HFF-Myc (cell line): ENCODE data around the gene NEDD4L.
"Not testable (repeated sequence)": the region's sequence is repeated elsewhere in the genome, so short reads cannot be mapped to it uniquely, and the experiment has no call there.

Experiments
- DNase-seq: peaks from one replicate; pipeline ENCODE4 v3.0.0-alpha.2; 2011; ENCODE audit warnings: low read depth; ENCODE audit errors: extremely low read depth
- H3K4me3 ChIP-seq: replicated peaks from 2 replicates; pipeline ENCODE4 v1.5.1; 2011; ENCODE audit warnings: low read depth, mild to moderate bottlenecking, control low read depth, low read length
- TF ChIP-seq, protein P1 (sequence below): IDR thresholded peaks from 2 replicates; pipeline ENCODE4 v1.5.1; 2012; ENCODE audit warnings: mild to moderate bottlenecking, low read depth, low read length, control low read depth; ENCODE audit errors: missing control alignments

Gene NEDD4L

DNA sequence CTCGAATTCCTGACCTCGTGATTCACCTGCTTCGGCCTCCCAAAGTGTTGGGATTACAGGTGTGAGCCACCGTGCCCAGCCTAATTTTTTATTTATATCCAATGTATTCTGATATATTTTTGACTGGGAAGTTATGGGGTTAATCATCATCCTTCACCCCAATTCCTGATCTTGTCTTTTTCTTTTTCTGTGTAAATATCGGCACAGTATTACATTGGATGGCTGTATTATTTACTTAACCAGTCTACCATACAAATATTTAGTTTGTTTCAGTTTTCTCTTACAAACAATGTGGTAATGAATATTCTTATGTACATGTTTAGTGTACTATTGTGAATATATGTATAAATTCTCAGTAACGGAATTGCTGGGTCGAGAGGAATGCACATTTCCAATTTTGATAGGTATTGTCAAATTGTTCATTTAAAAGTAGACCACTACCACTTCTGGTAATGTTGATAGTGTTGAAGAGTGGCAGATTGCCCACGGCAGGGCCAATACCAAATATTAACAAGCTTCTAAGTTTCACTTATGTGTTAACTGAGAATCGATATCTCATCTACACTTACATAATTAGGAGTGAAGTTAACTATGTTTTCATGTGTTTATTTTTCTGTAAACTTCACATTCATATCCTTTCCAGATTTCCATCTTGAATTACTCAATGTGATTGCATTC, 388.2 kb downstream of the NEDD4L start:
- no peak for DNase-seq
- no peak overlapping the region for H3K4me3 ChIP-seq
- TF ChIP-seq, protein P1, sequence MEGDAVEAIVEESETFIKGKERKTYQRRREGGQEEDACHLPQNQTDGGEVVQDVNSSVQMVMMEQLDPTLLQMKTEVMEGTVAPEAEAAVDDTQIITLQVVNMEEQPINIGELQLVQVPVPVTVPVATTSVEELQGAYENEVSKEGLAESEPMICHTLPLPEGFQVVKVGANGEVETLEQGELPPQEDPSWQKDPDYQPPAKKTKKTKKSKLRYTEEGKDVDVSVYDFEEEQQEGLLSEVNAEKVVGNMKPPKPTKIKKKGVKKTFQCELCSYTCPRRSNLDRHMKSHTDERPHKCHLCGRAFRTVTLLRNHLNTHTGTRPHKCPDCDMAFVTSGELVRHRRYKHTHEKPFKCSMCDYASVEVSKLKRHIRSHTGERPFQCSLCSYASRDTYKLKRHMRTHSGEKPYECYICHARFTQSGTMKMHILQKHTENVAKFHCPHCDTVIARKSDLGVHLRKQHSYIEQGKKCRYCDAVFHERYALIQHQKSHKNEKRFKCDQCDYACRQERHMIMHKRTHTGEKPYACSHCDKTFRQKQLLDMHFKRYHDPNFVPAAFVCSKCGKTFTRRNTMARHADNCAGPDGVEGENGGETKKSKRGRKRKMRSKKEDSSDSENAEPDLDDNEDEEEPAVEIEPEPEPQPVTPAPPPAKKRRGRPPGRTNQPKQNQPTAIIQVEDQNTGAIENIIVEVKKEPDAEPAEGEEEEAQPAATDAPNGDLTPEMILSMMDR: no peak

DNA sequence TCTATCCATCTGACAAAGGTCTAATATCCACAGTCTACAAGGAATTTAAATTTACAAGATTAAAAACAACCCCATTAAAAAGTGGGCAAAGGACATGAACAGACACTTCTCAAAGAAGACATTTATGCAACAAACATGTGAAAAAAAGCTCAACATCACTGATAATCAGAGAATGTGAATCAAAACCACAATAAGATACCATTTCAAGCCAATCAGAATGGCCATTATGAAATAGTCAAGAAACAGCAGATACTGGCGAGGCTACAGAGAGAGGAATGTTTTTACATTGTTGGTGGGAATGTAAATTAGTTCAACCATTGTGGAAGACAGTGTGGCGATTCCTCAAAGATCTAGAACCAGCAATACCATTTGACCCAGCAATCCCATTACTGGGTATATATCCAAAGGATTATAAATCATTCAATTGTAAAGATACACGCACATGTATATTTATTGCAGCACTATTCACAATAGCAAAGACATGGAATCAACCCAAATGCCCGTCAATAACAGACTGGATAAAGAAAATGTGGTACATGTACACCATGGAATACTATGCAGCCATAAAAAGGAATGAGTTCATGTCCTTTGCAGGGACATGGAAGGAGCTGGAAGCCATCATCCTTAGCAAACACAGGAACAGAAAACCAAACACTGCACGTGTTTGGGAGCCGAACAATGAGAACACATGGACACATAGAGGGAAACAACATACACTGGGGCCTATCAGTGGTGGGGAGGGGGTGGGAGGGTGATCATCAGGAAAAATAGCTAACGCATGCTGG, 391.4 kb downstream of the NEDD4L start:
- DNase-seq, H3K4me3 ChIP-seq: not testable (repeated sequence)

DNA sequence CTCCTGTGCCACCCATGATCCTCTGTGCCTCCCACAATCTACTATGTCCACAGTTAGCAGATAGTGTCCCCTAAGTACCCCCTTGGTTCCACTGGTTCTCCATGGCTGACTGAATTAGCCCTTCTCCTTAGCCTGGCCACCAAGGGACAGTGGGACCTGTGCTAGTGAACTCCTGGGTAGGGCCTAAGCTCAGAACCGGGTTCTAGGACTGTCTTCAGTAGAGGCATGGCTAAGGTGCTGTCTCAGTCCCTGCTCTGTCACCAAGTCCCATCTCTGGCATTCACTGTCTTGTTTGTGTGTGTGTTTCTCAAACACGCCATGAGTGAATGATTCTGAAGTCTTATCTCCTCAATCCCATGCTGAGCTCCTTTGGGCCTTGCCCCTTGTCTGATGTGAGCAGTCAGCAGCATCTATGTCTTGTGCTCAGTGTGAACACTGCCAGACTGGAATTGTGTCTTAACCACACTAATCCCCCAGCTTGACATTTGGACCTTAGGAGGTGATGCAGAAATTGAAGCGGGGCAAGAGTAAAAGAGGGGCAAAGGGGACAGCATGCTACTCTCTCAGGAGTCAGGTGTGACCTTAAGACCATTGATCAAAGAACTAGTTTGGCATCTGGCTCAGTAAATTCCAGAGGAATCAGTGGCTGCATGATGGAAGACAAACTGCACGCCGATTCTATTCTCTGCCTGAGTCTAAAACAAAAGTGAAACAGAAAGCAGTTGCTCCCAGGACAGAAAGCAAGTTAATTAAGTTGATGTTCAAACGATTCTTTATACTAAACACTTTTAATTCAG, 394.3 kb downstream of the NEDD4L start:
- no peak overlapping the region for H3K4me3 ChIP-seq
- no peak for DNase-seq
- TF ChIP-seq, protein P1: no peak

DNA sequence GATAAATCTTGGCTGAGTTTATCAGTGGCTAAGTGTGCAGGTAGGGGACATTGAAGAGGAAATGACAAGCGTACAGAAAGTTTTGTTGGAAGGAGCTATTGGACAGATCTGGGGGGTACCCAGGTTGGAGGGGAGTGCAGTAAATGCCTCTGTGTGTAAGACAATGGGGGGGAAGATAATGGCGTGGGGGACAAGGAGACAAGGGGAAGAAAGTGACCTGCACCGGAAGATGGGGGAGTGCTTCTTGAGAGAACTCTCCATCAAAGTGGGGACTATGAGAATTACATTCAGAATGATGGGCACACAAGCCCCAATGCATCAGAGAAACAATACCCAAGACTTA, 394.9 kb downstream of the NEDD4L start:
- no peak overlapping the region for H3K4me3 ChIP-seq
- DNase-seq: no peak
- TF ChIP-seq, protein P1: no peak

DNA sequence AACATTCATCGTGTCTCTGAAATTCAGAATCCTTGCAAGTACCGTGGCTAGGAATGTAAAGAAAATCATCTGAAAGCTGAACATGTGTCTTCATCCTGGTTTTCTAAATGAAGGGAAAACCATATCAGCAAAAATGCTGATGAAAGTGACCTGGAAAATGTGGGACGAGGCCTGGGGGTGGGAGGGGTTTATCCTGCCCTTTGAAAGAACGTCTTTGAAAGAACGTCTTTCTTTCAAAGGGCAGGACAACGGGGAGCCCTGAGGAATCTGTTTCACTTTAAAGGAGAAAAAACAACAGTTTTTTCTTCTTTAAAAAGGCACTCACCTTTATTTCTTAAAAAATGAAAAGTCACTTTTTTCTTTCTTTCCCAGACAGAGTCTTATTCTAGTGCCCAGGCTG, 399.6 kb downstream of the NEDD4L start:
- DNase-seq: no peak
- no peak overlapping the region for H3K4me3 ChIP-seq
- TF ChIP-seq, protein P1: no peak

DNA sequence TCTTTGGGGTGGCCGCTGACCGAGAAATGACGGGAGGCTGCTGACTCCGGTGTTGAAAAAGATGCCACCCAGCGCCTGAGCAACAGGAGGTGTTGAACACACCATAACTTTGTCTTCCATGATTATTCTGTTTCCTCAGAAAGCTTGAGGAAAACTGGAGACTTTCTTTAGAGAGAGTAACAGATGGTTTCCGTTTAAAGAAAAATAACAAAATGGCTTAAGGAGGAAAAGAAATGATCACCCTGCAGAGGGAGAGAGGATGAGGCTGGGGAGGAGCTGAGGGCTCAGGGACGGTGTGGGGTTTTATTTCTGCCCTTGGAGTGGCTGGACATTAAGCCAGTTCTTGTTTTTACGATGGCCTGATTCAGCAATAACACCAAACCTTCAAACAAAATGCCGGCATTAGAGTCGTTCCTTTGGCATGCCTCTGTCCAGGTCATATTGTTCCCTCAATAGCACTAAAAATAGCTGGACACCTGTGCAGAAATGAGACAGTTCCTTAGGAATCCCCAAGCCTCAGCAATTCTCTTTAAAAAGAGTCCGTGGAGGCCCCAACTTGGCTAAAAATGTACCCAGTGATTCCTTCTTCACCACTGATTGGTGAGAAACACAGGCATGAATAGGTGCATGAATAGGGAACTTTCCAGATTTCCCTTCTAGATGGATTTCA, 402.5 kb downstream of the NEDD4L start:
- no peak overlapping the region for H3K4me3 ChIP-seq
- DNase-seq: no peak
- TF ChIP-seq, protein P1: no peak
